Measurements from ENCODE around the gene PRR11.
"Not testable (repeated sequence)": the region's sequence is repeated elsewhere in the genome, so short reads cannot be mapped to it uniquely, and the experiment has no call there.

The PRR11 gene

DNA sequence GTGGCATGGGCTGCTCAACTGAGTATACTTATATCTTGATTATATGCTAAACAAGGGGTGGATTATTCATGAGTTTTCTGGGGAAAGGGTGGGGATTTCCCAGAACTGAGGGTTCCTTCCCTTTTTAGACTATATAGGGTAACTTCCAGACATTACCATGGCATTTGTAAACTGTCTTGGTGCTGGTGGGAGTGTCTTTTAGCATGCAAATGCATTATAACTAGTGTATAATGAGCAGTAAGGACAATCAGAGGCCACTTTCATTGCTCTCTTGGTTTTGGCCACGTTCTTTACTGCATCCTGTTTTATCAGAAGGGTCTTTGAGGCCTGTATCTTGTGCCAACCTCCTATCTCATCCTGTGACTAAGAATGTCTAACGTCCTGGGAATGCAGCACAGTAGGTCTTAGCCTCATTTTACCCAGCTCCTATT is 12.0 kb downstream of the PRR11 start:
- H3K4me3 ChIP-seq (ENCODE audit: low read length), result no peak overlapping the region
- TF ChIP-seq CTCF (conservative IDR thresholded peaks at IDR 0.05; ENCODE audit: low read length), result no peak
- no peak for DNase-seq (ENCODE audit: low read depth)

- no peak for TF ChIP-seq CTCF (conservative IDR thresholded peaks at IDR 0.05; ENCODE audit: low read length)
- H3K4me3 ChIP-seq (ENCODE audit: low read length), result no peak overlapping the region
- no peak for DNase-seq (ENCODE audit: low read depth)
Measured at GRCh38 chr17:59172436-59173004, 17.0 kb downstream of the PRR11 start.

- H3K4me3 ChIP-seq (ENCODE audit: low read length), result no peak overlapping the region
- DNase-seq (ENCODE audit: low read depth), result no peak
- TF ChIP-seq CTCF (conservative IDR thresholded peaks at IDR 0.05; ENCODE audit: low read length), result no peak
Measured at GRCh38 chr17:59174671-59175070, 19.1 kb downstream of the PRR11 start.

DNA sequence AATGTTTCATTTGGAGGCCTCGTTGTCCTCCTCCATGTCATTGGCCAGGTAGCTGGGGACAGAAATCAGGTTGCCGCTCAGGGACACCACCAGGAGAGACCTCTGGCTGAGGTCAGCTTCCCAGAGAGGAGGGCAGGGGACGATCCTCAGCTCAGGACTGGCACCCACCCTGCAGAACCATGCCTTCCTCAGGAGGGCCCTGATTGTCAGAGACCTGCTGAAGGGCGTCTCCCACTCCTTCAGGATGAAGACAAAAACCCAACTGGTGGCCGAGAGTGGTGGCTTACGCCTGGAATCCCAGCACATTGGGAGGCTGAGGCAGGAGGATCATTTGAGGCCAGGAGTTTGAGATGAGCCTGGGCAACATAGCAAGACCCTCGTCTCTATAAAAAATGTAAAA is 19.5 kb downstream of the PRR11 start:
- no peak overlapping the region for H3K4me3 ChIP-seq (ENCODE audit: low read length)
- no peak for TF ChIP-seq CTCF (conservative IDR thresholded peaks at IDR 0.05; ENCODE audit: low read length)
- no peak for DNase-seq (ENCODE audit: low read depth)

- H3K4me3 ChIP-seq (ENCODE audit: low read length), result no peak overlapping the region
- DNase-seq (ENCODE audit: low read depth), result no peak
- TF ChIP-seq CTCF (conservative IDR thresholded peaks at IDR 0.05; ENCODE audit: low read length), result no peak
Measured at GRCh38 chr17:59178266-59178985, 22.9 kb downstream of the PRR11 start.

DNA sequence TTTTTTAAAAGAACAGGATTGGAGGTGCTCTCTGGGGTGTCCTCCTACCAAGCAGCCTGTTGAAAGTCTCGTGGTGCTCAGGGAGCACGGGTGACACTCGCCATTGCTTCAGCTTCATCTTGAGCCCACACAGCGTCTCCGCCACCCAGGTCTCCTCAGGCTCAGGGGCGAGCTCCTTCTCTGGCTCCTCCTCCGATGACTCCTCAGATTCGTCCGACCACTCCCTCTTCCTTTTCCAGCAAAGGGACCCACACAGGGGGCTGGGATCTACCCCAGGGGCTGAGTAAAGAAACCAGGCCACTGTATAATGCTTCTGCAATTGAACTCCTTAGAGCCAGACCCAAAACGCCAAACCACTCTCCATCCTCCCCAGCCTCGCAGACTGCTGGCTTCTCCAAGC is 24.1 kb downstream of the PRR11 start:
- not testable (repeated sequence) for DNase-seq (ENCODE audit: low read depth); H3K4me3 ChIP-seq (ENCODE audit: low read length)

DNA sequence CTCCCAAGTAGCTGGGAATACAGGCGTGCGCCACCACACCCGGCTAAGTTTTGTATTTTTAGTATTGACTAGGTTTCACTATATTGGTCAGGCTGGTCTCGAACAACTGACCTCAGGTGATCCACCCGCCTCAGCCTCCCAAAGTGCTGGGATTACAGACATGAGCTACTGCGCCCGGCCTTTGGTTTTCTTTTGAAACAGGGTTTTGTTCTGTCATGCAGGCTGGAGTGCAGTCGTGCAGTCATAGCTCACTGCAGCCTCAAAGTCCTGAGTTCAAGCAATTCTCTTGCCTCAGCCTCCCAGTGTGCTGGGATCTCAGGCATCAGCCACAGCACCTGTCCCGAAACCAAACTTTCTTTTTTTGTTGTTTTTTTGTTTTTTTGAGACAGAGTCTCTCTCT is 25.1 kb downstream of the PRR11 start:
- no peak for DNase-seq (ENCODE audit: low read depth)
- TF ChIP-seq CTCF (conservative IDR thresholded peaks at IDR 0.05; ENCODE audit: low read length), result no peak
- H3K4me3 ChIP-seq (ENCODE audit: low read length), result no peak overlapping the region
